ENCODE measurements around the gene CTSF.
"Not testable (repeated sequence)": the region's sequence is repeated elsewhere in the genome, so short reads cannot be mapped to it uniquely, and the experiment has no call there.

CTSF gene

GRCh38 chr11:66568124-66568916 lies at the start of gene CTSF:
Gene CTSF, minus strand, starts transcription at chr11:66568606. Its CDS starts 120 bp downstream, at chr11:66568486.
- no peak for FAIRE-seq

GRCh38 chr11:66617155-66617834 lies 48.9 kb upstream of the CTSF start:
- no peak for FAIRE-seq

GRCh38 chr11:66616379-66617154 lies 48.2 kb upstream of the CTSF start, which contains the start of gene RBM14:
Gene RBM14, plus strand, starts transcription at chr11:66616630. Its CDS starts 91 bp downstream, at chr11:66616721.
- peak; percentile 97 for FAIRE-seq

- no peak for FAIRE-seq
Measured at GRCh38 chr11:66614073-66614472, 45.7 kb upstream of the CTSF start.

- FAIRE-seq, result no peak
Measured at GRCh38 chr11:66612458-66612857, 44.1 kb upstream of the CTSF start.

GRCh38 chr11:66609721-66610617 lies 41.6 kb upstream of the CTSF start:
- FAIRE-seq, result no peak

DNA sequence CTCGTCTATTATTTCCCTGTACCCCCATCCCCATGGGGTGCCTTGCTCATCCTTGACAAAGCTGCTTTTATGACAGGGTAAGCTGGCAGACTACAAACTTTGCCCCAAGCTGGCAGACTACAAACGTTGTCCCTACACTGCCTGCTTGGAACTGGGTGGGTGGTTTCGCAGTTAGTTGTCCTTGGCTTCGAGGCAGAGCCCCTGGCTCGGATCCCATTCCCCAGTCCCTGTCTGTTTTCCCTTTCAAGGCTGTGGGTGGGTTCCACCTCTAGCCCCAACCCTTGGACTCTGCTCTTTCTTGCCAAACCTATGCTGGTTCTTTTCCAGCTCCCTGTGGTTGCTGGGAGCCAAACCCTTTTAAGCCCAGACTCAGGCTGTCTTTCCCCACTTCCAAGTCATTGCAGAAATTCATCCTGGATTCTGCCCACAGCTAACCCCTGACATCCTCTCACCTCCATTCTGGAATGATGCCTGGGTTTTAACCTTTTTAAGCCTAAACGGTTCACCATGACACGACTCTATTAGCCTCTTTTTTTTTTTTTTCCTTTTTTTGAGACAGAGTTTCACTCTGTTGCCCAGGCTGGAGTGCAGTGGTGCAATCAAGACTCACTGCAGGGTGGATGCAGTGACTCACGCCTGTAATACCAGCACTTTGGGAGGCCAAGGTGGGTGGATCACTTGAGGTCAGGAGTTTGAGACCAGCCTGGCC lies 38.9 kb upstream of the CTSF start:
- no peak for FAIRE-seq

GRCh38 chr11:66606608-66607007 lies 38.2 kb upstream of the CTSF start:
- FAIRE-seq, result not testable (repeated sequence)

DNA sequence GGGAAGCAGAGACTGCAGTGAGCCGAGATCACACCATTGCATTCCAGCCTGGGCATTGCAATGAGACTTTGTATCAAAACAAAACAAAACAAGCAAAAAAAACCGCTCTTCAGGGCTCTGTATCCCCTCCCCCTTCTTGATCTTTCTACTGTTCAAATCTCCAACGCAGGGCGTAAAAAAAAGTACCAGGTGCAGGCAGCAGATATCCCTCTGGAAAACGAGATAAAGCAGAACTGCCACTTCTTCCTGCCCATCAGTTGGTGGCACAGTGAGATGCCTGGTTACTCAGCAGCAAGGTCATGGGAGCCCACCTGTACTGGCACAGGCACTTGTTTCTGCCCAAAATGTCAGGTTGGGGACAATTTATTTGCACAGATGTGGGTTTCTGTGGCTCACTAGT lies 35.7 kb upstream of the CTSF start:
- FAIRE-seq, result no peak

- no peak for FAIRE-seq
Measured at GRCh38 chr11:66603072-66603471, 34.7 kb upstream of the CTSF start.

DNA sequence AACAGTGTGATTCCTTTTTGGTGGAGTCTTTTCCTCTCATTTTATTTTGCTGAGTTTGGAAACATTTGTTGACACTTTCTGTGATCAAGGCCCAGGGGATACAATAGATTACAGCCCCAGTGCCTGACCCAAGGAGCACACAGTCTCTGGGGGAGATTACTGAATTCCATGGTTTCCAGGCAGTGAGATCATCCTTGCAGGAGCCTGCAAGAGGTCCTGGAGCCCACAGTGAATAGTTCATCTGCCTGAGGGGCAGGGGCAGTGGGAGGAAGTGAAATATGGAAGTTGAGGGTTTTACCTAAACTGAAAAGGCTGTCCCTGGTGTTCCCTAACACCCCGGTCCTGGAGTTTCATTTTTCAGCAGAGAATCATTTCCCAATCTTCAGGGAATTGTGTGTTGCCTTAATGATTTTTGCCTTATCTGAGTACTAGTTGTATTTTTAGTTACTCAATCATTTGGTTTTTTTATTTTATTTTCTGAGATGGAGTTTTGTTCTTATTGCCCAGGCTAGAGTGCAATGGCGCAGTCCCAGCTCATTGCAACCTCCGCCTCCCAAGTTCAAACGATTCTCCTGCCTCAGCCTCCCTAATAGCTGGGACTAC lies 32.3 kb upstream of the CTSF start:
- no peak for FAIRE-seq

GRCh38 chr11:66600219-66600618 lies 31.8 kb upstream of the CTSF start:
- no peak for FAIRE-seq

DNA sequence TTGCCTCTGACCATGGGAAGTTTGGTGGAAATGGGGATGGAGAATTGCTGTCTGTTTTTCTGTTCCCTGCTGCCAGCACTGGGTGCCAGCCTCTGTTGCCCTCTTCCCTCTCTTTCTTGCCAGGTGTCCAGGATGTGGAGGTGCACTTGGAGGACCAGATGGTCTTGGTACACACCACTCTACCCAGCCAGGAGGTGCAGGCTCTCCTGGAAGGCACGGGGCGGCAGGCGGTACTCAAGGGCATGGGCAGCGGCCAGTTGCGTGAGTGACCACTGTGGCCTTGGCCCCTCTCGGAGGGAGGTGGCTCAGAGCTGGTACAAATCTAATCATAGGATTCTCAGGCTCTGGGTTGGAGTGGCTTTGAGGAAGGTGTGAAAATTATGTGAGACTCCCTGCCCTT lies 30.6 kb upstream of the CTSF start:
- FAIRE-seq, result no peak

DNA sequence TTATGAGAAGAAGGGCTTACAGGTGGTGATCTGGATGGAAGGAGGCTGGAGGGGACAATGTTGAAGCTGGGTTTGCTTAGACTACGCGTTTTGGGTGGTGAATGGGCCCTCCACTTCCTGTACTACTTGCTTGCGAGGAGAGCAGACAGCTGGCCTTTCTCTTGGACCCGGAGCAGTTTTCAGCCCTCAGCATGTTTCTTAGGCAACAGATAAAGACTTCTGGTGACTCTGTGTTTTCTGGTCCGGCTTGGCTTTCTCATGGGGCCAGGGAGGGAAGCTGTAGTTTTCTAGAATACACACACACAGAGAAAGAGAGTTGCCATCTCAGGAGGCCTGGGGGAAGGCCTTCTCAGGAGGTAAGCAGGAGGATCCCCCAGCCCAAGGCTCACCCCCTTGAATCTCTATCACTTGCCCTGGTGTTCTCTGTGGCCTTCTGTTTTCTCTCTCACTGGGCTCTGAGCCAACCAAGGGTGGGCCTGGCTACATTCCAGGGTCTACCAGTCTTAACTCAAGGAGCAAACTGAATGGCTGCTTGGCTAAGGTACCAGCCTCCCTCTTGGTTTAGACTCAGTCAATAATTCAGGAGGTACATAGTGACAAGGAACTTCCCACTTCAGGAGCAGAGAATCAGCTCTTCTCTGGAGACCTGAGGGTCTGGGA lies 27.0 kb upstream of the CTSF start:
- no peak for FAIRE-seq

DNA sequence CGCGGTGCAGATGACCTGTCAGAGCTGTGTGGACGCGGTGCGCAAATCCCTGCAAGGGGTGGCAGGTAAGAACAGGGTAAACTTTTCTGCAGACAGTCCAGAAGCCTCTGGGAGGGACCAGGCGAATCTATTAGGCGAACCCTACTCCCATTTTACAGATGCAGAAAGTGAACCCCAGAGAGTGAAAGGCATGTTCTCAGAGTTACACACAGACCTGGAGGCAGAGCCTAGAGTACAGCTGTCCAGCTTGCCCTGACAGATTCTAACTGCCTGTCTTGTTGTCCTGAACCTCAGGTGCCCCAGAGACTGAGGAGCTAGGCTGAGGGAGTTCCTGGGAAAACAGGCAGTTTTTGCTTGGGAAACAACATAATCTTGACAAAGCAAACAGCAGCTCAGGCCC lies 25.2 kb upstream of the CTSF start:
- no peak for FAIRE-seq

DNA sequence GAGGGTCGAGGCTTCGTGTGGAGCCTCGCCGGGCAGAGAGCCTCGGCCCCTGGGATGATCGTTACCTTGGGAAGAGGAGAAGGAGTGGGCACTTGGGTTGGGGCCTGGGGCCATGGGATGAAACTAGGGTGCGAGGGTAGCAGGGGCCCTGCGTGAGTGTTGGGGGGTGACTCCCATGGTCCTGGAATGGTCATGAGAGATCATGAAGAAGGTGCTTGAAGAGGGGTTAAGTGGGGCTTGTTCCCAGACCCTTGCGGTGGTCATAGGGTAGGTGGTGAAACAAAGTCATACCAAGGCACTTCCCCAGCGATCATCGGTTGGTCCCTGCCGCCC lies 24.9 kb upstream of the CTSF start:
- FAIRE-seq, result no peak

- peak; percentile 27 for FAIRE-seq
Measured at GRCh38 chr11:66592457-66593302, 24.3 kb upstream of the CTSF start, which contains the start of the genes CCDC87 and CCS. Gene CCDC87, minus strand, starts transcription at chr11:66593063. Its CDS starts 48 bp downstream, at chr11:66593015. Gene CCS, plus strand, starts transcription at chr11:66593185. Its CDS starts 77 bp downstream, at chr11:66593262.

- FAIRE-seq, result no peak
Measured at GRCh38 chr11:66591175-66591574, 22.8 kb upstream of the CTSF start.

- FAIRE-seq, result no peak
Measured at GRCh38 chr11:66589996-66590675, 21.7 kb upstream of the CTSF start.

Data from G401.6 (cell line).